NB4 (cell line): ENCODE measurements around the gene GZMM.

Source experiments
- MYC ChIP-seq: IDR thresholded peaks from 2 replicates; pipeline ENCODE4 v1.6.1; 2011; ENCODE audit warnings: low read depth, low read length
- POLR2A ChIP-seq: IDR thresholded peaks from 2 replicates; pipeline ENCODE4 v1.6.1; 2011; ENCODE audit warnings: mild to moderate bottlenecking; ENCODE audit not compliant: insufficient read length; ENCODE audit errors: extremely low read depth
- TF ChIP-seq, protein P1 (sequence below): IDR thresholded peaks from one replicate; pipeline ENCODE4 v1.5.1; 2012; ENCODE audit warnings: low read depth, low read length
- TF ChIP-seq, protein P2 (sequence below): IDR thresholded peaks from 2 replicates; pipeline ENCODE4 v1.6.1; 2011; ENCODE audit warnings: low read depth, low read length

DNA sequence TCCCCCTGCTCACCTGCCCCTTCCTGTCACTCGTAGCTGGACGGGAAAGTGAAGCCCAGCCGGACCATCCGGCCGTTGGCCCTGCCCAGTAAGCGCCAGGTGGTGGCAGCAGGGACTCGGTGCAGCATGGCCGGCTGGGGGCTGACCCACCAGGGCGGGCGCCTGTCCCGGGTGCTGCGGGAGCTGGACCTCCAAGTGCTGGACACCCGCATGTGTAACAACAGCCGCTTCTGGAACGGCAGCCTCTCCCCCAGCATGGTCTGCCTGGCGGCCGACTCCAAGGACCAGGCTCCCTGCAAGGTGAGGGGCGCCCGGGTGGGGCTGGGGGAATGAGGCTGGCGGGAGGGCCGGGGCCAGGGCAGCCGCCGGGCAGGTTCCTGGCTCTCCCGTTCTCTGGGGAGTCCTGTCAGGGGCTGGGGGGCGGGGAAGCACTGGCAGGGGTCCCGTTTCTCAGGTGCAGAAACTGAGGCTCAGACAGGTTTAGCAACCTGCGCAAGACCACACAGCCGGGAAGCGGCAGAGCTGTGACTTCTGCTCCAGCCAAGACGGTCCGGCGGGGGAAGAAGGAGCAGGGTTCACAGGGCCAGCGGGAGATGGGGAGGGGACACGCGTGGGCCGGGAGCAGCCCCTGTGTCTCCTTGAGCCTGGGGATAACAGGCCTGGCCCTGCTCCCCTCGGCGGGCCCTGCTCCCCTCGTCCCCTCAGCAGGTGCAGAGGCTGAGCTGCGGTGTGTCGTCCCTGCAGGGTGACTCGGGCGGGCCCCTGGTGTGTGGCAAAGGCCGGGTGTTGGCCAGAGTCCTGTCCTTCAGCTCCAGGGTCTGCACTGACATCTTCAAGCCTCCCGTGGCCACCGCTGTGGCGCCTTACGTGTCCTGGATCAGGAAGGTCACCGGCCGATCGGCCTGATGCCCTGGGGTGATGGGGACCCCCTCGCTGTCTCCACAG lies 5.3 kb downstream of the GZMM start:
- TF ChIP-seq, protein P1, sequence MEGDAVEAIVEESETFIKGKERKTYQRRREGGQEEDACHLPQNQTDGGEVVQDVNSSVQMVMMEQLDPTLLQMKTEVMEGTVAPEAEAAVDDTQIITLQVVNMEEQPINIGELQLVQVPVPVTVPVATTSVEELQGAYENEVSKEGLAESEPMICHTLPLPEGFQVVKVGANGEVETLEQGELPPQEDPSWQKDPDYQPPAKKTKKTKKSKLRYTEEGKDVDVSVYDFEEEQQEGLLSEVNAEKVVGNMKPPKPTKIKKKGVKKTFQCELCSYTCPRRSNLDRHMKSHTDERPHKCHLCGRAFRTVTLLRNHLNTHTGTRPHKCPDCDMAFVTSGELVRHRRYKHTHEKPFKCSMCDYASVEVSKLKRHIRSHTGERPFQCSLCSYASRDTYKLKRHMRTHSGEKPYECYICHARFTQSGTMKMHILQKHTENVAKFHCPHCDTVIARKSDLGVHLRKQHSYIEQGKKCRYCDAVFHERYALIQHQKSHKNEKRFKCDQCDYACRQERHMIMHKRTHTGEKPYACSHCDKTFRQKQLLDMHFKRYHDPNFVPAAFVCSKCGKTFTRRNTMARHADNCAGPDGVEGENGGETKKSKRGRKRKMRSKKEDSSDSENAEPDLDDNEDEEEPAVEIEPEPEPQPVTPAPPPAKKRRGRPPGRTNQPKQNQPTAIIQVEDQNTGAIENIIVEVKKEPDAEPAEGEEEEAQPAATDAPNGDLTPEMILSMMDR, result no peak
- TF ChIP-seq POLR2A (no peak), MYC (no peak)
- TF ChIP-seq, protein P2, sequence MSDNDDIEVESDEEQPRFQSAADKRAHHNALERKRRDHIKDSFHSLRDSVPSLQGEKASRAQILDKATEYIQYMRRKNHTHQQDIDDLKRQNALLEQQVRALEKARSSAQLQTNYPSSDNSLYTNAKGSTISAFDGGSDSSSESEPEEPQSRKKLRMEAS, result no peak
